HL-60 (cell line): Measurements from ENCODE around the gene CYTH4.

Experiments used
- DNase-seq, 2 experiments: peaks; one replicate each; pipeline ENCODE4 v3.0.0-alpha.2; 2010 to 2020; ENCODE audit warnings: low read depth in 1 of 2, low spot score in 1 of 2
- H3K27ac ChIP-seq: fragments of 250-450 bp; sonication (Bioruptor Pico); replicated peaks from 2 replicates; pipeline ENCODE4 v1.5.1; 2020; ENCODE audit warnings: mild to moderate bottlenecking, moderate library complexity
- H3K27me3 ChIP-seq: fragments of 250-450 bp; sonication (Bioruptor Pico); 2 replicates; pipeline ENCODE4 v1.5.1; 2021; ENCODE audit warnings: mild to moderate bottlenecking, moderate library complexity; ENCODE audit not compliant: insufficient read depth, poor library complexity, severe bottlenecking
- H3K4me3 ChIP-seq: replicated peaks from 2 replicates; pipeline ENCODE4 v1.5.1; 2011; ENCODE audit warnings: mild to moderate bottlenecking, control low read depth, low read length; ENCODE audit not compliant: insufficient read depth
- GABPA ChIP-seq: IDR thresholded peaks from 2 replicates; pipeline ENCODE4 v1.6.1; 2012; ENCODE audit warnings: low read depth
- POLR2AphosphoS5 ChIP-seq: IDR thresholded peaks from 2 replicates; pipeline ENCODE4 v1.6.1; 2012; ENCODE audit warnings: low read depth
- SPI1 ChIP-seq: IDR thresholded peaks from 2 replicates; pipeline ENCODE4 v1.6.1; 2012; ENCODE audit warnings: low read depth, mild to moderate bottlenecking, borderline replicate concordance
- TF ChIP-seq, protein P1 (sequence below): IDR thresholded peaks from one replicate; pipeline ENCODE4 v1.5.1; 2011; ENCODE audit warnings: low read length, control low read depth, inconsistent platforms; ENCODE audit not compliant: insufficient read depth
- TF ChIP-seq, protein P2 (sequence below): IDR thresholded peaks from 2 replicates; pipeline ENCODE4 v1.6.1; 2012; ENCODE audit warnings: low read depth; ENCODE audit not compliant: insufficient replicate concordance

Gene CYTH4

DNA sequence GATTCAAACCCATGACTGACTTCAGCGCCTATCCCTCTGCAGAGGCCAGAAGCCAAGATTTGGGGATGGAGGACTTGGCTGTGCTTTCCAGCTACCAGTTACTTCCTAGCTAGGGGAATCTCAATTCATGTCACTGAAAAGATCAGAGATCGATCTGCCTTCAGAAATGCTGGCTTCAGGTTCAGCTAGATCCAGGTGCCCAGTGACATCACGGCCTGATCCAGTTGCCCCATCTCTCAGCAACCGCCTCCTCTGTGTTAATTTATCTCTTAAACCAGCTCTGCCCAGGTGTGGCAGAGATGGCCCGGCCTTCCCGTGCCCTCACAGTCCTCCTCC lies 24.2 kb downstream of the CYTH4 start:
- H3K4me3 ChIP-seq, result no peak overlapping the region
- H3K27ac ChIP-seq, result peak overlapping the region; percentile 92
- H3K27me3 ChIP-seq, result no peaks in the 10 kb centered on the region
- TF ChIP-seq, protein P1, sequence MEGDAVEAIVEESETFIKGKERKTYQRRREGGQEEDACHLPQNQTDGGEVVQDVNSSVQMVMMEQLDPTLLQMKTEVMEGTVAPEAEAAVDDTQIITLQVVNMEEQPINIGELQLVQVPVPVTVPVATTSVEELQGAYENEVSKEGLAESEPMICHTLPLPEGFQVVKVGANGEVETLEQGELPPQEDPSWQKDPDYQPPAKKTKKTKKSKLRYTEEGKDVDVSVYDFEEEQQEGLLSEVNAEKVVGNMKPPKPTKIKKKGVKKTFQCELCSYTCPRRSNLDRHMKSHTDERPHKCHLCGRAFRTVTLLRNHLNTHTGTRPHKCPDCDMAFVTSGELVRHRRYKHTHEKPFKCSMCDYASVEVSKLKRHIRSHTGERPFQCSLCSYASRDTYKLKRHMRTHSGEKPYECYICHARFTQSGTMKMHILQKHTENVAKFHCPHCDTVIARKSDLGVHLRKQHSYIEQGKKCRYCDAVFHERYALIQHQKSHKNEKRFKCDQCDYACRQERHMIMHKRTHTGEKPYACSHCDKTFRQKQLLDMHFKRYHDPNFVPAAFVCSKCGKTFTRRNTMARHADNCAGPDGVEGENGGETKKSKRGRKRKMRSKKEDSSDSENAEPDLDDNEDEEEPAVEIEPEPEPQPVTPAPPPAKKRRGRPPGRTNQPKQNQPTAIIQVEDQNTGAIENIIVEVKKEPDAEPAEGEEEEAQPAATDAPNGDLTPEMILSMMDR, result no peak
- TF ChIP-seq POLR2AphosphoS5 (no peak), GABPA (no peak), SPI1 (no peak)
- TF ChIP-seq, protein P2, sequence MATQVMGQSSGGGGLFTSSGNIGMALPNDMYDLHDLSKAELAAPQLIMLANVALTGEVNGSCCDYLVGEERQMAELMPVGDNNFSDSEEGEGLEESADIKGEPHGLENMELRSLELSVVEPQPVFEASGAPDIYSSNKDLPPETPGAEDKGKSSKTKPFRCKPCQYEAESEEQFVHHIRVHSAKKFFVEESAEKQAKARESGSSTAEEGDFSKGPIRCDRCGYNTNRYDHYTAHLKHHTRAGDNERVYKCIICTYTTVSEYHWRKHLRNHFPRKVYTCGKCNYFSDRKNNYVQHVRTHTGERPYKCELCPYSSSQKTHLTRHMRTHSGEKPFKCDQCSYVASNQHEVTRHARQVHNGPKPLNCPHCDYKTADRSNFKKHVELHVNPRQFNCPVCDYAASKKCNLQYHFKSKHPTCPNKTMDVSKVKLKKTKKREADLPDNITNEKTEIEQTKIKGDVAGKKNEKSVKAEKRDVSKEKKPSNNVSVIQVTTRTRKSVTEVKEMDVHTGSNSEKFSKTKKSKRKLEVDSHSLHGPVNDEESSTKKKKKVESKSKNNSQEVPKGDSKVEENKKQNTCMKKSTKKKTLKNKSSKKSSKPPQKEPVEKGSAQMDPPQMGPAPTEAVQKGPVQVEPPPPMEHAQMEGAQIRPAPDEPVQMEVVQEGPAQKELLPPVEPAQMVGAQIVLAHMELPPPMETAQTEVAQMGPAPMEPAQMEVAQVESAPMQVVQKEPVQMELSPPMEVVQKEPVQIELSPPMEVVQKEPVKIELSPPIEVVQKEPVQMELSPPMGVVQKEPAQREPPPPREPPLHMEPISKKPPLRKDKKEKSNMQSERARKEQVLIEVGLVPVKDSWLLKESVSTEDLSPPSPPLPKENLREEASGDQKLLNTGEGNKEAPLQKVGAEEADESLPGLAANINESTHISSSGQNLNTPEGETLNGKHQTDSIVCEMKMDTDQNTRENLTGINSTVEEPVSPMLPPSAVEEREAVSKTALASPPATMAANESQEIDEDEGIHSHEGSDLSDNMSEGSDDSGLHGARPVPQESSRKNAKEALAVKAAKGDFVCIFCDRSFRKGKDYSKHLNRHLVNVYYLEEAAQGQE, result no peak
- no peak for DNase-seq

DNA sequence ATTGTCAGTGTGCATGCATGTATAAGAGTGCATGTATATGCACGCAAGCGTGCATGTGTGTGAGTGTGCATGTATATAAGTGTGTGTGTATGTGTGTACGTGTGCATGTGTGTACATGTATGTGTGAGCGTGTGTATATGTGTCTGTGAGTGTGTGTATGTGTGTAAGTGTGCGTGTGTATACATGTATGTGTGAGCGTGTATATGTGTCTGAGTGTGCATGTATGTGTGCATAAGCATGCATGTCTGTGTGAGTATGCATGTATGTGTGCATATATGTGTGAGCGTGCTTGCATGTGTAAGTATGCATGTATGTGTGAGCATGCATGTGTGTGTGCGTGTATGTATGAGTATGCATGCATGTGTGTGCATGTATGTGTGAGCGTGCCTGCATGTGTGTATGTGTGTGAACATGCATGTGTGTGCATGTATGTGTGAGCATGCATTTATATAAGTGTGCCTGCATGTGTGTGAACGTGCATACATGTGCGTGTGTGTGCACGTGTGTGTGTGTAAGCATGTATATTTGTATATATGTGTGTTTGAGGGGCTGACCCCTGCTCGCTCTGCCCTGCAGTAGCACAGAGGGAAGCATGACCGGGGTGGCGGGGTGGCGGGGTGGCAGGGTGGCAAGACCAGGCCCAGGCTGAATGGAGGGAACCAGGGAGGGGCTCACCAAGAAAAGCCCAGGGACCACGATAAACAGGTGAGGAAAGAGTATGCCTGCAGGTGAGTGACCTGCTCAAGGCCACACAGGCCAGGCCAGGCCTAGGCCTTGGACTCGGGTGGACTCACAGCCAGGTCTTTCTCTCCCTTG lies 26.3 kb downstream of the CYTH4 start:
- peak overlapping the region; percentile 92 for H3K27ac ChIP-seq
- DNase-seq, result no peak
- TF ChIP-seq POLR2AphosphoS5, result no peak; the same call in none of the 2 replicates
- TF ChIP-seq, protein P2, result no peak
- no peak for TF ChIP-seq SPI1
- TF ChIP-seq, protein P1, result no peak
- TF ChIP-seq GABPA, result no peak
- no peak overlapping the region for H3K4me3 ChIP-seq
- no peaks in the 10 kb centered on the region for H3K27me3 ChIP-seq

DNA sequence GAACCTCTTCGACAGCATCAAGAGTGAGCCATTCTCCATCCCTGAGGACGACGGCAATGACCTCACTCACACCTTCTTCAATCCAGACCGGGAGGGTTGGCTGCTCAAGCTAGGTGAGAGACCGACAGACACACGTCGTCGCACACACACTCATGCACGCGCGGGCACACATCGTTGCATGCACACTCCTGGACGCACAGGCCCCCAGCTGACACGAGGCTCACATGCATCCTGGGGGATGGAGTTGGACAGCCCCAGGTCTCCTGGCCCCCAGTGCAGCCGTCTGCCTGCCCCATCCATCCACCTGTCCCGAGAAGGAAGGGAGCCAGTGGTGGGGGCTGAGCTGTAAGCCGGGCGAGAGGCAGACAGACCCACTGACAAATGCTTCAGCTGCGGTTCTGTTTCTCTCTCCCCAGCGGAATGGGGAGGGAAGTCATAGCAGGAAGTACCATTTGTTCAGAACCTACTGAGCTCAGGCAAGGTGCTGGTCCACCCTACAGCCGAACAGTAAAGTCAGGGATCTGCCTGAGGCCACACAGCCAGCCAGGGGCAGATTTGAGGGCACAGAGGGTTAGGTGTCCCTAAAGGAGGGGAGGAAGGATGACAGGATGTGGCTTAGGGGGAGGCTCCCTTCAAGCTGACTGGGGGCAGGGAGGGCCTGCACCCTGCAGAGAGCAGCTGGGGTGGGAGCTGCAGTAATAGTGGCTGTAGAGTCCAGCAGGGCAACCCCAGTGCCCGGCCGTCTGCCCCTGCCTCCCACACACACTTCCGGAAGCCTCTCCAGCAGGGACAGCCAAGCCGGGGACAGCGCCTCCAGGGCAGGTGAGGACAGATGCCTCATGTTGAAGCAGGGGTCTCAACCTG lies 27.1 kb downstream of the CYTH4 start:
- TF ChIP-seq, protein P1, result no peak
- TF ChIP-seq GABPA (no peak), SPI1 (peak; percentile 29; the same call in 1 of the 2 replicates), POLR2AphosphoS5 (peak; percentile 70)
- no peaks in the 10 kb centered on the region for H3K27me3 ChIP-seq
- H3K4me3 ChIP-seq, result no peak overlapping the region
- peak; percentile 82 to 85 for DNase-seq
- H3K27ac ChIP-seq, result peak overlapping the region; percentile 92
